SH-SY5Y (cell line): Measurements from ENCODE around the gene ASTN1.

Experiments
- GATA2 ChIP-seq: IDR thresholded peaks from 2 replicates; pipeline ENCODE4 v1.6.1; 2011; ENCODE audit warnings: mild to moderate bottlenecking, low read depth, low read length
- GATA3 ChIP-seq: IDR thresholded peaks from 2 replicates; pipeline ENCODE4 v1.6.1; 2011; ENCODE audit warnings: low read depth, mild to moderate bottlenecking, low read length, moderate library complexity

GRCh38 chr1:177133977-177134538 lies 30.5 kb downstream of the ASTN1 start:
- TF ChIP-seq GATA2 (no peak), GATA3 (no peak)
